CD14-positive monocyte (primary cell): ENCODE results near the gene CDH23. TPM values are rescaled to one million over a fixed set of nuclear protein-coding genes. Genes with fewer than 3 reads are reported as not detected.
A peak's percentile ranks its signal among the peaks of the same experiment; 100 is the strongest.

Experiments used
- DNase-seq, 3 donors: peaks; one replicate each; pipeline ENCODE4 v3.0.0-alpha.2; 2011 to 2022
- H2AFZ ChIP-seq: 2 replicates; pipeline ENCODE4 v1.6.0; 2012; ENCODE audit warnings: mild to moderate bottlenecking, low read depth, low read length, inconsistent platforms; ENCODE audit not compliant: insufficient read depth, poor library complexity, severe bottlenecking
- H3K27ac ChIP-seq, 2 donors: 1 replicate in 1 of 2; 2 replicates in 1 of 2; pipeline ENCODE4 v1.5.1; 2012 to 2013; ENCODE audit warnings: low read length in 2 of 2, control low read depth in 1 of 2, inconsistent platforms in 1 of 2, low read depth in 1 of 2, mild to moderate bottlenecking in 1 of 2
- H3K27me3 ChIP-seq, 2 donors: one replicate each; pipeline versions ENCODE4 v1.6.0 to v1.6.1; 2011 to 2013; ENCODE audit warnings: low read length in 2 of 2; ENCODE audit not compliant: control insufficient read depth in 2 of 2, insufficient read depth in 2 of 2
- H3K36me3 ChIP-seq, 2 donors: replicated peaks in 1 of 2; 1 replicate in 1 of 2; 2 replicates in 1 of 2; pipeline versions ENCODE4 v1.5.1 to v1.6.1; 2012 to 2013; ENCODE audit warnings: low read length in 2 of 2, control low read depth in 1 of 2, inconsistent platforms in 1 of 2, mild to moderate bottlenecking in 1 of 2; ENCODE audit not compliant: insufficient read depth in 2 of 2, control insufficient read depth in 1 of 2
- H3K4me1 ChIP-seq, 2 donors: 1 replicate in 1 of 2; 2 replicates in 1 of 2; pipeline versions ENCODE4 v1.5.1 to v1.6.1; 2012 to 2013; ENCODE audit warnings: low read length in 2 of 2, control low read depth in 1 of 2, inconsistent platforms in 1 of 2, mild to moderate bottlenecking in 1 of 2, moderate library complexity in 1 of 2; ENCODE audit not compliant: insufficient read depth in 2 of 2, control insufficient read depth in 1 of 2
- H3K4me2 ChIP-seq: replicated peaks from 2 replicates; pipeline ENCODE3; 2012; ENCODE audit warnings: low read length, moderate library complexity, mild to moderate bottlenecking; ENCODE audit not compliant: poor library complexity, severe bottlenecking; ENCODE audit errors: extremely low read depth
- H3K4me3 ChIP-seq, 3 experiments: fragments of 200-600 bp in 1 of 3; sonication (generic) in 1 of 3; replicated peaks in 1 of 3; 1 replicate in 2 of 3; 2 replicates in 1 of 3; pipeline ENCODE4 v1.5.1; 2011 to 2013; ENCODE audit warnings: low read length in 3 of 3, mild to moderate bottlenecking in 3 of 3, control low read depth in 2 of 3, low read depth in 2 of 3, inconsistent platforms in 1 of 3, moderate library complexity in 1 of 3
- H3K79me2 ChIP-seq: 2 replicates; pipeline ENCODE4 v1.6.0; 2012; ENCODE audit warnings: mild to moderate bottlenecking, control low read depth, inconsistent platforms, low read length, moderate library complexity; ENCODE audit not compliant: insufficient read depth
- H3K9ac ChIP-seq: 2 replicates; pipeline ENCODE4 v1.6.0; 2017; ENCODE audit warnings: low read length, mild to moderate bottlenecking; ENCODE audit not compliant: insufficient read depth, poor library complexity, severe bottlenecking
- H3K9me3 ChIP-seq, 2 donors: replicated peaks in 1 of 2; 1 replicate in 1 of 2; 2 replicates in 1 of 2; pipeline versions ENCODE4 v1.5.1 to v1.6.1; 2012 to 2013; ENCODE audit warnings: low read length in 2 of 2, control low read depth in 1 of 2; ENCODE audit not compliant: control insufficient read depth in 1 of 2, insufficient read depth in 1 of 2
- H4K20me1 ChIP-seq: 2 replicates; pipeline ENCODE4 v1.6.0; 2012; ENCODE audit warnings: mild to moderate bottlenecking, low read length, control low read depth, moderate library complexity; ENCODE audit not compliant: insufficient read depth
- H3K27ac Mint-ChIP-seq, 7 donors: one replicate each; pipeline ENCODE4 v1.8.0; 2020; ENCODE audit warnings: mild to moderate bottlenecking in 7 of 7, mixed read lengths in 7 of 7, moderate library complexity in 6 of 7, inconsistent platforms in 2 of 7
- H3K27me3 Mint-ChIP-seq, 3 donors: one replicate each; pipeline ENCODE4 v1.8.0; 2021 to 2022; ENCODE audit warnings: low read depth in 3 of 3, mild to moderate bottlenecking in 3 of 3, mixed read lengths in 3 of 3, moderate library complexity in 3 of 3, inconsistent platforms in 1 of 3
- H3K36me3 Mint-ChIP-seq, 2 donors: one replicate each; pipeline ENCODE4 v1.8.0; 2020; ENCODE audit warnings: mixed read lengths in 2 of 2, inconsistent platforms in 1 of 2, mild to moderate bottlenecking in 1 of 2
- H3K4me1 Mint-ChIP-seq: one replicate; pipeline ENCODE4 v1.8.0; 2020; ENCODE audit warnings: mild to moderate bottlenecking, mixed read lengths
- H3K4me3 Mint-ChIP-seq, 2 donors: one replicate each; pipeline ENCODE4 v1.8.0; 2020; ENCODE audit warnings: mild to moderate bottlenecking in 2 of 2, mixed read lengths in 2 of 2, moderate library complexity in 1 of 2
- H3K9me3 Mint-ChIP-seq, 7 donors: one replicate each; pipeline ENCODE4 v1.8.0; 2020 to 2022; ENCODE audit warnings: mixed read lengths in 7 of 7, mild to moderate bottlenecking in 6 of 7, moderate library complexity in 6 of 7, inconsistent platforms in 2 of 7
- CTCF ChIP-seq: fragments of 200-600 bp; IDR thresholded peaks from one replicate; pipeline ENCODE4 v1.8.0; 2022; ENCODE audit warnings: antibody characterized with exemption, mild to moderate bottlenecking
- WGBS: methylation state at CpG from one replicate; pipeline ENCODE4 v1.1.5; 2013; ENCODE audit warnings: missing lambda C conversion rate; ENCODE audit not compliant: insufficient coverage; 5-methylcytosine and 5-hydroxymethylcytosine counted together
- intact Hi-C, 2 donors: fragments of 100-400 bp; cut with micrococcal nuclease; formaldehyde crosslinking; loops; one replicate each; pipeline versions ENCODE4 v1.15.0 to v1.15.1; 2023
- polyA plus RNA-seq, 3 donors: library from polyadenylated mRNA; depleted of rRNA in 1 of 3; unstranded in 2 of 3; stranded (reverse) in 1 of 3; fragments of 300-500 nt in 2 of 3; fragments of >200 nt in 1 of 3; fragmentation: Illumina TruSeq in 2 of 3; gene quantifications; 1 replicate in 2 of 3; 2 replicates in 1 of 3; pipeline ENCODE4 v1.2.3, GENCODE V29; 2012 to 2021

The CDH23 gene
- polyA plus RNA-seq, 3 donors = 8.2 to 36.2 (median 10.5) TPM

- Histone ChIP-seq H3K27me3 (no peaks in the 10 kb centered on the region), H3K4me2 (no peak overlapping the region), H3K27ac (no peak overlapping the region), H3K9ac (no peak overlapping the region), H3K4me3 (no peak overlapping the region), H3K36me3 (no peaks in the 10 kb centered on the region), H4K20me1 (no peaks in the 10 kb centered on the region), H3K4me1 (no peaks in the 10 kb centered on the region), H2AFZ (no peak overlapping the region), H3K79me2 (no peaks in the 10 kb centered on the region), H3K9me3 (no peaks in the 10 kb centered on the region)
- TF ChIP-seq CTCF = no peak
- Mint-ChIP-seq H3K36me3 (no peaks in the 10 kb centered on the region), H3K4me1 (no peaks in the 10 kb centered on the region), H3K27ac (peak overlapping the region in 1 of 7 donors; percentile 44), H3K27me3 (peaks cover 0 to 3% (median 2%) of the 10 kb centered on the region in 3 donors), H3K4me3 (no peak overlapping the region), H3K9me3 (no peaks in the 10 kb centered on the region)
- 97% methylated on average over 16 of the region's 21 CpGs for WGBS
- no peak for DNase-seq
- intact Hi-C loops = no loop called here
Observed at GRCh38 chr10:71582506-71583475, 186.1 kb downstream of the CDH23 start.

- H3K4me1 Mint-ChIP-seq = peaks cover 4% of the 10 kb centered on the region
- intact Hi-C loops = no loop called here
- H3K27ac ChIP-seq = no peak overlapping the region
- no peak overlapping the region for H3K9ac ChIP-seq
- H4K20me1 ChIP-seq = no peaks in the 10 kb centered on the region
- H3K36me3 ChIP-seq = no peaks in the 10 kb centered on the region
- no peak for DNase-seq
- no peak overlapping the region for H3K4me2 ChIP-seq
- WGBS = 91% methylated on average over 4 of the region's 5 CpGs
- H3K27me3 Mint-ChIP-seq = peaks cover 0 to 6% (median 5%) of the 10 kb centered on the region in 3 donors
- H3K4me3 ChIP-seq = no peak overlapping the region
- no peaks in the 10 kb centered on the region for H3K36me3 Mint-ChIP-seq
- no peaks in the 10 kb centered on the region for H3K9me3 ChIP-seq
- H3K27ac Mint-ChIP-seq = no peak overlapping the region
- no peak for TF ChIP-seq CTCF
- H2AFZ ChIP-seq = no peak overlapping the region
- H3K9me3 Mint-ChIP-seq = no peaks in the 10 kb centered on the region
- H3K4me1 ChIP-seq = peaks cover 0 to under 1% of the 10 kb centered on the region in 2 donors
- H3K27me3 ChIP-seq = no peaks in the 10 kb centered on the region
- H3K4me3 Mint-ChIP-seq = no peak overlapping the region
- no peaks in the 10 kb centered on the region for H3K79me2 ChIP-seq
Observed at GRCh38 chr10:71584461-71584860, 187.7 kb downstream of the CDH23 start.
